Endothelial cell of umbilical vein (primary cell): Measurements from ENCODE around the gene VAMP7. TPM values are rescaled to one million over a fixed set of nuclear protein-coding genes. Genes with fewer than 3 reads are reported as not detected.

Experiments used
- BruUV-seq: library from RNA; stranded (reverse); fragments of 400-500 nt; replicated peaks from 2 replicates; lab custom pipeline; 2021; lab: Mats Ljungman, UMichigan
- CTCF ChIA-PET: fragments of 300-600, 350-600 bp; sonication (Branson Sonifier 250); formaldehyde crosslinking; loops from one replicate; lab custom pipeline; 2021; ENCODE audit warnings: antibody characterized with exemption, inconsistent platforms; lab: Charles Lee
- POLR2A ChIA-PET: fragments of 300-600, 350-600 bp; sonication (Branson Sonifier 250); formaldehyde crosslinking; loops from one replicate; lab custom pipeline; 2021; ENCODE audit warnings: antibody characterized with exemption, inconsistent platforms; lab: Charles Lee
- DNase-seq: peaks from one replicate; pipeline ENCODE4 v3.0.0-alpha.2; 2011; ENCODE audit warnings: low read depth, low spot score
- FAIRE-seq: peaks from 2 replicates; lab custom pipeline; 2011; peaks lifted over from hg19 to GRCh38; lab: Jason Lieb, UNC
- H2AFZ ChIP-seq: 2 replicates; pipeline ENCODE4 v1.6.0; 2012; ENCODE audit warnings: low read depth, low read length, control low read depth, inconsistent platforms
- H3K27ac ChIP-seq: 2 replicates; pipeline ENCODE4 v1.5.1; 2011; ENCODE audit warnings: low read depth, mild to moderate bottlenecking, control low read depth, low read length, moderate library complexity; ENCODE audit not compliant: insufficient read depth
- H3K27me3 ChIP-seq, 2 experiments: 2 replicates each; pipeline versions ENCODE4 v1.6.0 to v1.6.1; 2011; ENCODE audit warnings: low read length in 2 of 2, mixed read lengths in 1 of 2; ENCODE audit not compliant: control insufficient read depth in 2 of 2, insufficient read depth in 2 of 2
- H3K36me3 ChIP-seq, 2 experiments: 2 replicates in 1 of 2; 3 replicates in 1 of 2; pipeline ENCODE4 v1.5.1; 2011; ENCODE audit warnings: low read length in 2 of 2, mild to moderate bottlenecking in 1 of 2, moderate library complexity in 1 of 2; ENCODE audit not compliant: control insufficient read depth in 2 of 2, insufficient read depth in 2 of 2; ENCODE audit errors: extremely low read depth in 1 of 2
- H3K4me1 ChIP-seq: 3 replicates; pipeline ENCODE4 v1.5.1; 2011; ENCODE audit warnings: mild to moderate bottlenecking, low read length; ENCODE audit not compliant: control insufficient read depth, insufficient read depth; ENCODE audit errors: extremely low read depth
- H3K4me2 ChIP-seq: 2 replicates; pipeline ENCODE4 v1.6.1; 2011; ENCODE audit warnings: low read length, control low read depth, mixed read lengths; ENCODE audit not compliant: insufficient read depth
- H3K4me3 ChIP-seq, 3 experiments: fragments of 200-600 bp in 1 of 3; sonication (generic), shearing (Covaris generic) in 1 of 3; replicated peaks in 1 of 3; 2 replicates each; pipeline ENCODE4 v1.5.1; 2011 to 2016; ENCODE audit warnings: control low read depth in 3 of 3, low read length in 3 of 3, mild to moderate bottlenecking in 2 of 3, inconsistent platforms in 1 of 3, low read depth in 1 of 3, moderate library complexity in 1 of 3; ENCODE audit not compliant: insufficient read depth in 1 of 3
- H3K79me2 ChIP-seq: 2 replicates; pipeline ENCODE4 v1.6.0; 2012; ENCODE audit warnings: low read length, inconsistent platforms; ENCODE audit not compliant: control insufficient read depth, insufficient read depth
- H3K9ac ChIP-seq: replicated peaks from 2 replicates; pipeline ENCODE3; 2011; ENCODE audit warnings: low read length, control low read depth; ENCODE audit not compliant: insufficient read depth; ENCODE audit errors: extremely low read depth
- H3K9me1 ChIP-seq: replicated peaks from 3 replicates; pipeline ENCODE4 v1.6.0; 2011; ENCODE audit warnings: mild to moderate bottlenecking, low read length; ENCODE audit not compliant: control insufficient read depth, insufficient read depth; ENCODE audit errors: extremely low read depth
- H3K9me3 ChIP-seq: replicated peaks from 2 replicates; pipeline ENCODE4 v1.5.1; 2012; ENCODE audit warnings: low read length, inconsistent platforms; ENCODE audit not compliant: control insufficient read depth, insufficient read depth
- H4K20me1 ChIP-seq: replicated peaks from 2 replicates; pipeline ENCODE3; 2011; ENCODE audit warnings: mild to moderate bottlenecking, low read length; ENCODE audit not compliant: control insufficient read depth, insufficient read depth; ENCODE audit errors: extremely low read depth
- CTCF ChIP-seq, 2 donors: IDR thresholded peaks; 1 replicate in 1 of 2; 2 replicates in 1 of 2; pipeline ENCODE4 v1.5.1; 2011; ENCODE audit warnings: low read length in 2 of 2, mild to moderate bottlenecking in 2 of 2, moderate library complexity in 2 of 2, control low read depth in 1 of 2, inconsistent platforms in 1 of 2, low read depth in 1 of 2; ENCODE audit not compliant: insufficient read depth in 1 of 2; ENCODE audit errors: extremely low read depth in 1 of 2
- EZH2 ChIP-seq: IDR thresholded peaks from 2 replicates; pipeline ENCODE4 v1.6.1; 2012; ENCODE audit warnings: borderline replicate concordance, low read depth, mild to moderate bottlenecking, moderate library complexity, low read length, inconsistent platforms; ENCODE audit not compliant: severe bottlenecking
- FOS ChIP-seq: IDR thresholded peaks from 2 replicates; pipeline ENCODE4 v1.6.1; 2011; ENCODE audit warnings: mild to moderate bottlenecking, low read length, moderate library complexity, borderline replicate concordance; ENCODE audit not compliant: insufficient read depth
- GATA2 ChIP-seq: IDR thresholded peaks from 2 replicates; pipeline ENCODE4 v1.7.0; 2011; ENCODE audit warnings: low read depth, mild to moderate bottlenecking, moderate library complexity, mixed read lengths, low read length; ENCODE audit not compliant: insufficient read length, insufficient read depth
- JUN ChIP-seq: IDR thresholded peaks from 2 replicates; pipeline ENCODE4 v1.6.1; 2011; ENCODE audit warnings: borderline replicate concordance, low read depth; ENCODE audit not compliant: insufficient read length, insufficient read depth
- MAX ChIP-seq: IDR thresholded peaks from 2 replicates; pipeline ENCODE4 v1.6.1; 2011; ENCODE audit not compliant: insufficient read depth, insufficient read length
- MYC ChIP-seq: IDR thresholded peaks from one replicate; pipeline ENCODE4 v1.6.1; 2011; ENCODE audit warnings: mild to moderate bottlenecking, low read depth, low read length
- POLR2A ChIP-seq: IDR thresholded peaks from 2 replicates; pipeline ENCODE4 v1.6.1; 2012; ENCODE audit warnings: low read depth, mild to moderate bottlenecking, control low read depth, low read length
- POLR2AphosphoS5 ChIP-seq: IDR thresholded peaks from 2 replicates; pipeline ENCODE4 v1.6.1; 2012; ENCODE audit warnings: low read depth, mild to moderate bottlenecking, control low read depth, low read length, moderate library complexity; ENCODE audit not compliant: insufficient read depth
- dilution Hi-C: fragments of 300-500 bp; cut with MboI; formaldehyde crosslinking; loops from one replicate; pipeline ENCODE4 v1.15.0; 2019; ENCODE audit warnings: low sequenced_read_pairs; ENCODE audit not compliant: extremely low pct_ligation_motif_present
- intact Hi-C: fragments of 100-400 bp; cut with micrococcal nuclease; formaldehyde crosslinking; loops from one replicate; pipeline ENCODE4 v1.10.0; 2022
- polyA plus RNA-seq, 4 experiments: library from polyadenylated mRNA; depleted of rRNA in 3 of 4; stranded (reverse) in 3 of 4; unstranded in 1 of 4; fragments of >200 nt; gene quantifications; 2 replicates each; pipeline versions ENCODE4 v1.2.1 to v1.2.3, GENCODE V29; 2011 to 2012; ENCODE audit warnings: missing spikeins in 1 of 4
- total RNA-seq: library from RNA; stranded (reverse); gene quantifications from 2 replicates; pipeline ENCODE4 v1.2.3, GENCODE V29; 2021

VAMP7 gene
- total and polyA plus RNA-seq, 2 donors (not counting 3 experiments of a cell fraction or from before 2014, with no cell fraction given) = 20.1 to 36.8 TPM

GRCh38 chrX:155865193-155865592, 16.0 kb upstream of the VAMP7 start:
- CTCF ChIA-PET = no interaction called here
- Histone ChIP-seq H3K27ac (no peak overlapping the region), H3K9ac (no peak overlapping the region), H3K4me2 (no peak overlapping the region), H3K79me2 (no peaks in the 10 kb centered on the region), H2AFZ (no peak overlapping the region), H3K27me3 (no peaks in the 10 kb centered on the region), H3K4me1 (no peaks in the 10 kb centered on the region), H3K36me3 (no peaks in the 10 kb centered on the region), H3K9me1 (no peaks in the 10 kb centered on the region), H3K4me3 (no peak overlapping the region), H4K20me1 (no peaks in the 10 kb centered on the region), H3K9me3 (no peaks in the 10 kb centered on the region)
- no peak for DNase-seq
- intact Hi-C loops = no loop called here
- no TSS peak for BruUV-seq
- dilution Hi-C loops = no loop called here
- FAIRE-seq = no peak
- no peak for TF ChIP-seq MYC
- no peak for TF ChIP-seq GATA2
- no peak for TF ChIP-seq POLR2A
- no peak for TF ChIP-seq FOS
- no peak for TF ChIP-seq EZH2
- TF ChIP-seq POLR2AphosphoS5 = no peak
- TF ChIP-seq CTCF (IDR thresholded peaks at IDR 0.05; ENCODE audit: extremely low read depth in 1 of 2, insufficient read depth in 1 of 2, low read depth in 1 of 2, low read length in 2 of 2) = no peak
- no peak for TF ChIP-seq MAX
- TF ChIP-seq JUN = no peak
- POLR2A ChIA-PET = no interaction called here
